Spleen (tissue), 11 donors: ENCODE measurements around the gene RIMBP2. TPM values are rescaled to one million over a fixed set of nuclear protein-coding genes. Genes with fewer than 3 reads are reported as not detected.

Source experiments
- DNase-seq: peaks from one replicate; pipeline ENCODE4 v3.0.0-alpha.2; 2020
- H3K27ac ChIP-seq, 8 donors: fragments of 200-600 bp; sonication (generic) in 7 of 8; 1 replicate in 4 of 8; 2 replicates in 4 of 8; pipeline versions ENCODE4 v1.5.0 to v1.8.0; 2016 to 2021; ENCODE audit warnings: inconsistent platforms in 4 of 8, mild to moderate bottlenecking in 4 of 8, moderate library complexity in 1 of 8
- H3K27me3 ChIP-seq, 7 donors: fragments of 200-600 bp; sonication (generic) in 6 of 7; replicated peaks in 1 of 7; 1 replicate in 4 of 7; 2 replicates in 3 of 7; pipeline versions ENCODE4 v1.5.0 to v1.8.0; 2016 to 2021; ENCODE audit warnings: inconsistent platforms in 3 of 7, mild to moderate bottlenecking in 1 of 7
- H3K36me3 ChIP-seq, 6 donors: fragments of 200-600 bp; sonication (generic) in 5 of 6; 1 replicate in 4 of 6; 2 replicates in 2 of 6; pipeline versions ENCODE4 v1.5.0 to v1.8.0; 2016 to 2021; ENCODE audit warnings: inconsistent platforms in 2 of 6
- H3K4me1 ChIP-seq, 6 donors: fragments of 200-600 bp; sonication (generic) in 5 of 6; 1 replicate in 3 of 6; 2 replicates in 3 of 6; pipeline versions ENCODE4 v1.5.0 to v1.8.0; 2016 to 2021; ENCODE audit warnings: inconsistent platforms in 3 of 6
- H3K4me3 ChIP-seq, 8 donors: fragments of 200-600 bp; sonication (generic) in 7 of 8; 1 replicate in 4 of 8; 2 replicates in 4 of 8; pipeline versions ENCODE4 v1.5.0 to v1.8.0; 2016 to 2021; ENCODE audit warnings: inconsistent platforms in 4 of 8, mild to moderate bottlenecking in 4 of 8, moderate library complexity in 2 of 8
- H3K9me3 ChIP-seq, 8 donors: fragments of 200-600 bp; sonication (generic) in 7 of 8; 1 replicate in 4 of 8; 2 replicates in 4 of 8; pipeline versions ENCODE4 v1.5.0 to v1.8.0; 2016 to 2021; ENCODE audit warnings: inconsistent platforms in 4 of 8
- POLR2A ChIP-seq, 3 donors: fragments of 450-650 bp; IDR thresholded peaks; one replicate each; pipeline ENCODE4 v1.5.1; 2017; ENCODE audit warnings: antibody characterized with exemption in 3 of 3, mild to moderate bottlenecking in 1 of 3
- POLR2AphosphoS5 ChIP-seq, 3 donors: sonication (generic); formaldehyde crosslinking; IDR thresholded peaks; one replicate each; pipeline ENCODE4 v1.5.1; 2017; ENCODE audit warnings: antibody characterized with exemption in 3 of 3
- WGBS, 5 donors: extraction: QIAGEN DNeasy Blood & Tissue Kit in 3 of 5; methylation state at CpG; one replicate each; pipeline versions ENCODE4 v1.1.5 to v1.1.7; 2013 to 2018; 5-methylcytosine and 5-hydroxymethylcytosine counted together
- intact Hi-C: fragments of 100-400 bp; cut with DNase I; formaldehyde crosslinking; loops from one replicate; pipeline ENCODE4 v1.15.0; 2023; ENCODE audit warnings: low total_unique reads
- polyA plus RNA-seq, 3 donors: library from polyadenylated mRNA; stranded (reverse); fragments of 200-250 nt; gene quantifications; one replicate each; pipeline ENCODE4 v1.2.1, GENCODE V29; 2013
- total RNA-seq, 7 donors: library from RNA; depleted of rRNA in 3 of 7; stranded (reverse); fragments of >200 nt in 3 of 7; fragmentation: NEBNext Ultra II Directional in 4 of 7; extraction: Animal tissue kit (Norgen Biotek cat#: 25700) in 4 of 7; gene quantifications; one replicate each; pipeline versions ENCODE4 v1.1.0 to v1.2.1, GENCODE V29; 2016 to 2021
- TF ChIP-seq, protein P1 (sequence below), 11 experiments: fragments of 200-600 bp in 7 of 11; fragments of 450-650 bp in 4 of 11; sonication (generic) in 4 of 11; IDR thresholded peaks in 8 of 11; conservative IDR thresholded peaks in 3 of 11; 1 replicate in 7 of 11; 2 replicates in 4 of 11; pipeline versions ENCODE4 v1.4.0 to v1.8.0; 2016 to 2021; ENCODE audit warnings: antibody characterized with exemption in 11 of 11, inconsistent platforms in 4 of 11, mild to moderate bottlenecking in 1 of 11
- donor health status: healthy with polysubstance abuse.
- donor health status: DM: no; HTN: no; CAD: no; lungs with moderate emphysema.
- donor health status: DM: no; HTN: no; CAD: no.
- donor health status: Bipolar disorder and iron deficiency.
- donor health status: healthy.
- donor health status: DM: no; HTN: no; CAD: no.
- donor health status: DM: yes; HTN: yes; CAD: no.

The RIMBP2 gene
- total and polyA plus RNA-seq, 10 donors: 0.05 to 5.2 (median 0.95) TPM

DNA sequence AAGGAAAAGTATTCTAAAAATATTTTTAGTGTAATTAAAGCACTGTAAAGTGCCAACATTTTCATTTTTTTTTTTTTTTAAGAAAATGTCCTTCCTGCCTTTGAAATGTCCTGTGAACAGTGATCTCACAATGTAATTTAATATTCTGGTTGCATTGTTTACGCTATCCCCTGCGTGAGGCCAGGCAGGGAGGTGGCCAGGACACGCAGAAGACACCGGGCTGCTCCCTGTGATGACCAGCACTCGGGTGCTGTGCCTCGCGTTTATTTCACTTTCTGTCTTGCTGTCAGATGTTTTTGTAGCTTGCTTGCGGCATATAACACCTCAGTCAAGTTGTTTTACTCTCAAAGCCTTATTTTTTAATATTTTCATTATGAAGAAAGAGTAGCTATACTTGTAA is 359.9 kb downstream of the RIMBP2 start:
- WGBS, 5 donors: 55 to 75% (median 74%) methylated on average over 8 of the region's 8 CpGs
- no peaks in the 10 kb centered on the region for H3K36me3 ChIP-seq
- no peak overlapping the region for H3K27ac ChIP-seq
- no peaks in the 10 kb centered on the region for H3K4me1 ChIP-seq
- H3K4me3 ChIP-seq: no peak overlapping the region
- no peaks in the 10 kb centered on the region for H3K9me3 ChIP-seq
- TF ChIP-seq POLR2A (IDR thresholded peaks at IDR 0.05) (no peak), POLR2AphosphoS5 (IDR thresholded peaks at IDR 0.05) (no peak)
- TF ChIP-seq, protein P1, sequence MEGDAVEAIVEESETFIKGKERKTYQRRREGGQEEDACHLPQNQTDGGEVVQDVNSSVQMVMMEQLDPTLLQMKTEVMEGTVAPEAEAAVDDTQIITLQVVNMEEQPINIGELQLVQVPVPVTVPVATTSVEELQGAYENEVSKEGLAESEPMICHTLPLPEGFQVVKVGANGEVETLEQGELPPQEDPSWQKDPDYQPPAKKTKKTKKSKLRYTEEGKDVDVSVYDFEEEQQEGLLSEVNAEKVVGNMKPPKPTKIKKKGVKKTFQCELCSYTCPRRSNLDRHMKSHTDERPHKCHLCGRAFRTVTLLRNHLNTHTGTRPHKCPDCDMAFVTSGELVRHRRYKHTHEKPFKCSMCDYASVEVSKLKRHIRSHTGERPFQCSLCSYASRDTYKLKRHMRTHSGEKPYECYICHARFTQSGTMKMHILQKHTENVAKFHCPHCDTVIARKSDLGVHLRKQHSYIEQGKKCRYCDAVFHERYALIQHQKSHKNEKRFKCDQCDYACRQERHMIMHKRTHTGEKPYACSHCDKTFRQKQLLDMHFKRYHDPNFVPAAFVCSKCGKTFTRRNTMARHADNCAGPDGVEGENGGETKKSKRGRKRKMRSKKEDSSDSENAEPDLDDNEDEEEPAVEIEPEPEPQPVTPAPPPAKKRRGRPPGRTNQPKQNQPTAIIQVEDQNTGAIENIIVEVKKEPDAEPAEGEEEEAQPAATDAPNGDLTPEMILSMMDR (IDR thresholded peaks at IDR 0.05 in 8 of 11, conservative IDR thresholded peaks at IDR 0.05 in 3 of 11): no peak
- DNase-seq: no peak
- intact Hi-C loops: no loop called here
- peaks cover 0 to 5% (median 0%) of the 10 kb centered on the region in 7 donors for H3K27me3 ChIP-seq

DNA sequence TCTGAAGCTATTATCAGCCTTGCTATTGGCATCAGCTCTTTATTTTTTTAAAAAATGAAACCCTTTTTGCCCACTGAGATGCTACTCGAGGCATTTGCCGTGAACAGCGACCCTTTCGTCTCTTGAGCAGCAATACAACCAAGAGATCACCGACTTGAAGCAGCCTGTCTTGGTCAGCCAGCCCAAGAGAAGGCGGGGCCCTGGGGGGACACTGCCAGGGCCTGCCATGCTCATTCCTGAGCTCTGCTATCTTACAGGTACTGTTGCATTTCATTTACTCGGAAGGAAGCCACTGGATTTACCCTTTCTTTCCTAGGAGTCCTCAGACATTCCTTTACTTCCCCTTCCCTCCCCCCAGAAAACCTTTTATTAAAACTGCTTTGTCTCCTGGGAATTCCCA is 361.7 kb downstream of the RIMBP2 start:
- WGBS, 5 donors: 61 to 77% (median 65%) methylated on average over 7 of the region's 7 CpGs
- Histone ChIP-seq H3K9me3 (no peaks in the 10 kb centered on the region), H3K4me3 (no peak overlapping the region), H3K27ac (no peak overlapping the region), H3K36me3 (no peaks in the 10 kb centered on the region), H3K27me3 (peaks cover 0 to 5% (median 0%) of the 10 kb centered on the region in 7 donors), H3K4me1 (no peaks in the 10 kb centered on the region)
- intact Hi-C loops: no loop called here
- TF ChIP-seq POLR2A (IDR thresholded peaks at IDR 0.05): no peak
- TF ChIP-seq, protein P1 (IDR thresholded peaks at IDR 0.05 in 8 of 11, conservative IDR thresholded peaks at IDR 0.05 in 3 of 11): no peak
- TF ChIP-seq POLR2AphosphoS5 (IDR thresholded peaks at IDR 0.05): no peak
- DNase-seq: no peak

DNA sequence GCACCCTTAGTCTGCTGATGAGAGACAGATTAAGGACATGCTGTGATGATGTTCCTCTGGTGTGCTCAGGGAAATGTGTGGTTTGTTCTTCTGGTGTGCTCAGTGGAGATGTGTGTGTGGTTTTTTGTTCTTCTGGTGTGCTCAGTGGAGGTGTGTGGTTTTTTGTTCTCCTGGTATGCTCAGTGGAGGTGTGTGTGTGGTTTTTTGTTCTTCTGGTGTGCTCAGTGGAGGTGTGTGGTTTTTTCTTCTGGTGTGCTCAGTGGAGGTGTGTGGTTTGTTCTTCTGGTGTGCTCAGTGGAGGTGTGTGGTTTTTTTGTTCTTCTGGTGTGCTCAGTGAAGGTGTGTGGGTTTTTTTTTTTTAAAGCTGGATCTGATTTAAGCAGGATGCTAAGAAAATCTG is 363.0 kb downstream of the RIMBP2 start:
- no peaks in the 10 kb centered on the region for H3K9me3 ChIP-seq
- no peaks in the 10 kb centered on the region for H3K36me3 ChIP-seq
- no peak for TF ChIP-seq POLR2AphosphoS5 (IDR thresholded peaks at IDR 0.05)
- TF ChIP-seq POLR2A (IDR thresholded peaks at IDR 0.05): no peak
- TF ChIP-seq, protein P1 (IDR thresholded peaks at IDR 0.05 in 8 of 11, conservative IDR thresholded peaks at IDR 0.05 in 3 of 11): no peak
- no peak overlapping the region for H3K27ac ChIP-seq
- no peak overlapping the region for H3K4me3 ChIP-seq
- H3K4me1 ChIP-seq: no peaks in the 10 kb centered on the region
- intact Hi-C loops: no loop called here
- peaks cover 0 to 5% (median 0%) of the 10 kb centered on the region in 7 donors for H3K27me3 ChIP-seq
- DNase-seq: no peak

DNA sequence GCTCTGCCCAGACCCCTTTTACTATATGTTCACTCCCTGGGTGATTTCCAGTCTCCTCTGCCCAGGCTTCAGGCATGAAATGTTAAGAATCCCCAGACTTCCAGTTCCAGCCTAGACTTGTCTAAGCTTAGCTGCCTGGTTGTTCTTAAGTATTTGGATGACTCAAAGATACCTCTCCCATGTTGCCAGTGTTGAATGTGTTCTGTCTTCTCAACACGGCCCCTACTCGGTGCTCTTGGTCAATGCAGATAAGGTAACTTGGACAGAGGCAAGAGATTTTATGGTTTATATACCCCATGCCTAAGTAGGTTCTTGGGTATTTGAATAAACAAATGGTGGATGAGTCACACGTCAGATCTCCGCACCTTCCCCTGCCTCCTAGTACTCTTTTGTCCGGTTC is 364.8 kb downstream of the RIMBP2 start:
- H3K4me3 ChIP-seq: no peak overlapping the region
- H3K4me1 ChIP-seq: no peaks in the 10 kb centered on the region
- no peaks in the 10 kb centered on the region for H3K9me3 ChIP-seq
- TF ChIP-seq POLR2AphosphoS5 (IDR thresholded peaks at IDR 0.05) (no peak), POLR2A (IDR thresholded peaks at IDR 0.05) (no peak)
- TF ChIP-seq, protein P1 (IDR thresholded peaks at IDR 0.05 in 8 of 11, conservative IDR thresholded peaks at IDR 0.05 in 3 of 11): no peak
- WGBS, 5 donors: 85 to 92% (median 86%) methylated on average over 5 of the region's 5 CpGs
- no peaks in the 10 kb centered on the region for H3K36me3 ChIP-seq
- intact Hi-C loops: no loop called here
- DNase-seq: no peak
- peak overlapping the region in 2 of 8 donors; percentile 11 to 41 for H3K27ac ChIP-seq
- no peaks in the 10 kb centered on the region for H3K27me3 ChIP-seq
